Fibroblast of pulmonary artery (primary cell): Measurements from ENCODE around the gene BMP7.

ENCODE experiments used
- DNase-seq: peaks from one replicate; pipeline ENCODE4 v3.0.0-alpha.2; 2010; ENCODE audit warnings: low read depth
- H3K4me3 ChIP-seq: replicated peaks from 2 replicates; pipeline ENCODE4 v1.5.1; 2011; ENCODE audit warnings: low read depth, mild to moderate bottlenecking, control low read depth, low read length, moderate library complexity
- TF ChIP-seq, protein P1 (sequence below): IDR thresholded peaks from 2 replicates; pipeline ENCODE4 v1.5.1; 2011; ENCODE audit warnings: mild to moderate bottlenecking, control low read depth, low read length, inconsistent platforms; ENCODE audit errors: missing control alignments

The BMP7 gene

DNA sequence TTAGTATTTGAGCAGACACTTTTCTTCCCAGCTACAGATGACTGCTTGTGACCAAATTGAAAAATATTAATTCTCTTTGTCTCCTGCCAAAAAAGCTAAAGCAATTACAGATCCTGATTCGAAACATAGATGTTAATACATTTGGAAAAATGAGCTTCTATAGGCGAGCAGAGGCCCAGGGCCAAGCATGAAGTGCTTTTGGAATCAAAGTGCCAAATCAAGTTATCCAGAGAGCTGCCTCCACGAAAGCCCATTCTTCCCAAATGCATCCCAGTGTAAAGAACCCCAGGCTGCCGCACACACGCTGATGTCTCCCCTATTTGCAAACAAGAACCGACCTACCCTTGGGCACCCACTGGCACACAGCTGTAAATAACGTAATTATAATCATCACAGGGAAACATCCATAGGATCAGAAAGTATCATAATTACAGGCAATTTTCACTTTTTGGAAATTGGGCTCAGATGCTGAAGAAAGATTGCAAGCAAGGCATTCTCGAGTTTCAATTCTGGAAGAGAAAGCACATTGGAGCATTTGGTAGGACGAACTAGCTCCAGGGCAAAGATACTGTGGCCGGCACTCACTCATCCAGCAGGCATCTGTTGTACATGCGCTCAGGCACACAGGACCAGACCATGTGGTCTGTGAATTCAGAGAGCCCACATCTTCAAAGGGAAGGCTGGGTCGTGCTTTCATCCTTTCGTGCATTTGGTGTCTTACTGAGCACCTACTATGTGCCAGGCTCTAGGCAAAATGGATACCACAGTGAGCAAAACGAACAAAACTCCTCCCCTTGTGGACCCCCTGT, 45.9 kb downstream of the BMP7 start:
- no peak for DNase-seq
- TF ChIP-seq, protein P1, sequence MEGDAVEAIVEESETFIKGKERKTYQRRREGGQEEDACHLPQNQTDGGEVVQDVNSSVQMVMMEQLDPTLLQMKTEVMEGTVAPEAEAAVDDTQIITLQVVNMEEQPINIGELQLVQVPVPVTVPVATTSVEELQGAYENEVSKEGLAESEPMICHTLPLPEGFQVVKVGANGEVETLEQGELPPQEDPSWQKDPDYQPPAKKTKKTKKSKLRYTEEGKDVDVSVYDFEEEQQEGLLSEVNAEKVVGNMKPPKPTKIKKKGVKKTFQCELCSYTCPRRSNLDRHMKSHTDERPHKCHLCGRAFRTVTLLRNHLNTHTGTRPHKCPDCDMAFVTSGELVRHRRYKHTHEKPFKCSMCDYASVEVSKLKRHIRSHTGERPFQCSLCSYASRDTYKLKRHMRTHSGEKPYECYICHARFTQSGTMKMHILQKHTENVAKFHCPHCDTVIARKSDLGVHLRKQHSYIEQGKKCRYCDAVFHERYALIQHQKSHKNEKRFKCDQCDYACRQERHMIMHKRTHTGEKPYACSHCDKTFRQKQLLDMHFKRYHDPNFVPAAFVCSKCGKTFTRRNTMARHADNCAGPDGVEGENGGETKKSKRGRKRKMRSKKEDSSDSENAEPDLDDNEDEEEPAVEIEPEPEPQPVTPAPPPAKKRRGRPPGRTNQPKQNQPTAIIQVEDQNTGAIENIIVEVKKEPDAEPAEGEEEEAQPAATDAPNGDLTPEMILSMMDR, result no peak
- H3K4me3 ChIP-seq, result no peak overlapping the region

DNA sequence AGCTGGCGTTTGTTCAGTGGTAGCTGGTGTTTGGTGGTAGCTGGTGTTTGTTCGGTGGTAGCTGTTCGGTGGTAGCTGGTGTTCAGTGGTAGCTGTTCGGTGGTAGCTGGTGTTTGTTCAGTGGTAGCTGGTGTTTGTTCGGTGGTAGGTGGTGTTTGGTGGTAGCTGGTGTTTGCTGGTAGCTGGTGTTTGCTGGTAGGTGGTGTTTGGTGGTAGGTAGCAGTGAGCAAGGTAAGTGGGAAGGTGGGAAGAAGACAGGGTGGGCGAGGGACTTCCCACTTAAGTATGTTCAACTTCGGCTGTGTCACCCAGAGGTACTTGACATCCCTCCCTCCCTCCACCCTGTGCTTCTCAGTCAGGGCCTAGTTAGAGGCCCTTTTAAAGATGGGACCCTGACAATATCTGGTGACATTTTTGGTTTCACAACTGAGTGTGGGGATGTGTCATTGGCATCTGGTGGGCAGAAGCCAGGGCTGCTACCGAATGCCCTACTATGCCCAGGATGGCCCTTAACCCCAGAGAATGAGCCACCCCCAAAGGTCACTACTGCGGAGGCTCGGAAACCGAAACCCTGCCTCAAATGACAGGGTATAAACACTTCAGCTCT, 47.3 kb downstream of the BMP7 start:
- H3K4me3 ChIP-seq, result no peak overlapping the region
- TF ChIP-seq, protein P1, result no peak
- no peak for DNase-seq

DNA sequence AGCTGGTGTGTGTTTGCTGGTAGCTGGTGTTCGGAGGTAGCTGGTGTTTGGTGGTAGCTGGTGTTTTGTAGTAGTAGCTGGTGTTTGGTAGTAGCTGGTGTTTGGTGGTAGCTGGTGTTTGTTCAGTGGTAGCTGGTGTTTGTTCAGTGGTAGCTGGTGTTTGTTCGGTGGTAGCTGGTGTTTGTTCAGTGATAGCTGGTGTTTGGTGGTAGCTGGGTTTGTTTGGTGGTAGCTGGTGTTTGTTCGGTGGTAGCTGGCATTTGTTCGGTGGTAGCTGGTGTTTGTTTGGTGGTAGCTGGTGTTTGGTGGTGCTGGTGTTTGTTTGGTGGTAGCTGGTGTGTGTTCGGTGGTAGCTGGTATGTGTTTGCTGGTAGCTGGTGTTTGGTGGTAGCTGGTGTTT, 48.0 kb downstream of the BMP7 start:
- TF ChIP-seq, protein P1, result no peak
- no peak for DNase-seq
- no peak overlapping the region for H3K4me3 ChIP-seq

DNA sequence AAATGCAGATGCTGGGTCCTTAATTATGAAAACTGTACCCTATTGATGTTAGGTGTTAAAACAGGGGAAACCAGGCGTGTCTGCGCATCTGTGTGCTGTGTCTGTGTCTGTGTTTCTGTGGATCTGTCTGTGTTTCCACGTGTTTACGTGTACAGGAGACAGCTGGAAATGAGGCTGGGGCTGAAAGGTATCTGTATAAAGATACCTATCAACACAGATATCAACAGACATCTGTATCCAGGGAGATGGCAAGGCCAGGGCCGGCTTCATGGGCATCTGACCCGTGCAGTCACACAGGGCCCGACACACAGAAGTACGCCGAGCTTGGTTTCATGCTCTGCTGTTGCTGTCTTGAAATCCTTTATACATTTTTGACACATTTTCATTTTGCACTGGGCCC, 48.6 kb downstream of the BMP7 start:
- no peak for DNase-seq
- no peak overlapping the region for H3K4me3 ChIP-seq
- TF ChIP-seq, protein P1, result no peak

DNA sequence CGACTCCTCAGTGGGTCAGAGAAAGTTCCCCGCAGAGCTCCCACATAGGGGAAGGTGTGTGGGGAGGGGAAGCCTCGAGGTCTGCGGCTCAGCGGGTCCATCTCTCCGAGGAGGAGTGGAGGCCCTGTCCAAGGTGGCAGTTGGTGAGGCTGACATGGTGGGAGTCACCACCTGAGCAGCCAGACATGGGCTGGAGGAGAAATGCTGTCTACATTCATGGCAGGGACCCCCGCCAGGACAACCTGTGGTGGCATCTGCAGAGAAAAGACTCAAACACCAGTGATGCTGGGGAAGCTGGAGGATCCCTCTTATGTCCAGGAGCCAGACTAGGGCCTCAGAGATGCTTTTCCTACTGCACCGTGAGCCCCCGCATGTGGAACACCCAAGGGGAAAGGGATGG, 49.8 kb downstream of the BMP7 start:
- no peak overlapping the region for H3K4me3 ChIP-seq
- TF ChIP-seq, protein P1, result no peak
- no peak for DNase-seq

DNA sequence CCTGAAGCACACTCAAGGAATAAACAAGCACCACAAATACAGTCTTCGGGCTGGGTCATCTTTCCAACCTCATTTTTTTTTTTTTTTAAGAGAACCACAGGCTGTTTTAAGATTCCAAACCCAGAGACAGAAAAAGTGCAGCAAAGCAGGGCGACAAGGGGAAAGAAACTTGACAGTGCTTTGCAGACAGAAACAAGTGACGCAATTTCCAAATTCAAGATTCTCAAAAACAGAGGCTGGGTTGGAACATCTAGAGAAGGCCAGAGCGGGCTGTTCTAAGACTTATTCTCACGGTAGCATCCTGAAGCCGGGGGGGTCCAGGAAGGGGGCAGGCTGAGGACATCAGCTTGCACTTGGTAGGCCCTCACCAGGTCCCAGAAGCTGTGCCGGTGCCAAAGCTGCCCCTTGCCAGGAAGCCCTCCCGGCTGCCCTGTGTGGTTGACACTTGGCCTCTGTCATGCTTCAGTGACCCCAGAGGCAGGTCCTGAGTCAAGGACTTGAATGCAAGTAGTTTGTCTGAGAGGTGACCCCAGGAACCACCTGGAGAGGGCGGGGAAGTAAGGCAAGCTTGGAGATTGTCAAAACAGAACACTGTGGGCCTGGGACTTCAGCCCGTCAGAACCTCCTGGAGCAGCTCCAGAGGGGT, 50.5 kb downstream of the BMP7 start:
- no peak overlapping the region for H3K4me3 ChIP-seq
- DNase-seq, result no peak
- TF ChIP-seq, protein P1, result no peak
